ENCODE data around the gene EVC. TPM values are rescaled to one million over a fixed set of nuclear protein-coding genes. Genes with fewer than 3 reads are reported as not detected.

The EVC gene
- total RNA-seq, 2 experiments from 2014 or later: 0.70 to 1.5 TPM

- peaks cover 8% of the 10 kb centered on the region for H3K4me1 ChIP-seq (ENCODE audit: insufficient read depth, low read length)
- H3K36me3 ChIP-seq (ENCODE audit: insufficient read depth, low read length): no peaks in the 10 kb centered on the region
- ATAC-seq (ENCODE audit: poor library complexity) (no peak), DNase-seq (no peak)
- Mint-ChIP-seq H3K9me3 (no peaks in the 10 kb centered on the region), H3K27ac (no peak overlapping the region), H3K4me1 (ENCODE audit: low read depth) (peaks cover 16% of the 10 kb centered on the region), H3K27me3 (no peaks in the 10 kb centered on the region), H3K4me3 (no peak overlapping the region), H3K36me3 (ENCODE audit: low read depth) (no peaks in the 10 kb centered on the region)
- ChIA-PET CTCF (no interaction called here), POLR2A (no interaction called here)
- TF ChIP-seq CTCF (IDR thresholded peaks at IDR 0.05): no peak
- no peak overlapping the region for H3K27ac ChIP-seq (ENCODE audit: low read depth in 1 of 2, low read length in 2 of 2)
- H3K9me3 ChIP-seq (ENCODE audit: control insufficient read depth in 1 of 2, insufficient read depth in 1 of 2, low read length in 2 of 2): peaks cover 0 to 23% of the 10 kb centered on the region in 2 experiments
- no peak overlapping the region for H3K4me3 ChIP-seq (ENCODE audit: low read length)
- intact Hi-C loops (cut with DNase I, micrococcal nuclease): no loop called here
- peaks cover 3 to 6% of the 10 kb centered on the region in 2 experiments for H3K27me3 ChIP-seq (ENCODE audit: control insufficient read depth in 1 of 2, insufficient read depth in 2 of 2, low read length in 2 of 2)
Observed at GRCh38 chr4:5863461-5864113, 152.6 kb downstream of the EVC start.

Other genes starting within 250 kb of the EVC start
- 1 to 10 TPM; 1.1 to 1.3 TPM for gene EVC2, start 2.6 kb upstream of the EVC start, total RNA-seq
- gene CRMP1, start 181.9 kb downstream of the EVC start, total RNA-seq: not detected